GM06990 (cell line): Measurements from ENCODE around the gene PLXNA4.

ENCODE experiments used
- DNase-seq: peaks from one replicate; pipeline ENCODE4 v3.0.0-alpha.2; 2011; ENCODE audit not compliant: insufficient read length; ENCODE audit errors: extremely low read depth
- H3K27me3 ChIP-seq: replicated peaks from 2 replicates; pipeline ENCODE4 v1.6.0; 2011; ENCODE audit warnings: low read length; ENCODE audit not compliant: control insufficient read depth, insufficient read depth
- H3K36me3 ChIP-seq: 2 replicates; pipeline ENCODE4 v1.5.1; 2011; ENCODE audit warnings: low read length; ENCODE audit not compliant: control insufficient read depth, insufficient read depth
- H3K4me3 ChIP-seq: replicated peaks from 2 replicates; pipeline ENCODE4 v1.5.1; 2011; ENCODE audit warnings: low read depth, mild to moderate bottlenecking, control low read depth, low read length
- TF ChIP-seq, protein P1 (sequence below): IDR thresholded peaks from 2 replicates; pipeline ENCODE4 v1.5.1; 2011; ENCODE audit warnings: low read length, control low read depth, mild to moderate bottlenecking, inconsistent platforms; ENCODE audit not compliant: insufficient read depth, poor library complexity, severe bottlenecking

The PLXNA4 gene

GRCh38 chr7:132193898-132194297 lies 382.4 kb downstream of the PLXNA4 start:
- Histone ChIP-seq H3K36me3 (no peaks in the 10 kb centered on the region), H3K4me3 (no peak overlapping the region), H3K27me3 (peaks cover 1% of the 10 kb centered on the region; the same call in 1 of the 2 replicates)
- TF ChIP-seq, protein P1, sequence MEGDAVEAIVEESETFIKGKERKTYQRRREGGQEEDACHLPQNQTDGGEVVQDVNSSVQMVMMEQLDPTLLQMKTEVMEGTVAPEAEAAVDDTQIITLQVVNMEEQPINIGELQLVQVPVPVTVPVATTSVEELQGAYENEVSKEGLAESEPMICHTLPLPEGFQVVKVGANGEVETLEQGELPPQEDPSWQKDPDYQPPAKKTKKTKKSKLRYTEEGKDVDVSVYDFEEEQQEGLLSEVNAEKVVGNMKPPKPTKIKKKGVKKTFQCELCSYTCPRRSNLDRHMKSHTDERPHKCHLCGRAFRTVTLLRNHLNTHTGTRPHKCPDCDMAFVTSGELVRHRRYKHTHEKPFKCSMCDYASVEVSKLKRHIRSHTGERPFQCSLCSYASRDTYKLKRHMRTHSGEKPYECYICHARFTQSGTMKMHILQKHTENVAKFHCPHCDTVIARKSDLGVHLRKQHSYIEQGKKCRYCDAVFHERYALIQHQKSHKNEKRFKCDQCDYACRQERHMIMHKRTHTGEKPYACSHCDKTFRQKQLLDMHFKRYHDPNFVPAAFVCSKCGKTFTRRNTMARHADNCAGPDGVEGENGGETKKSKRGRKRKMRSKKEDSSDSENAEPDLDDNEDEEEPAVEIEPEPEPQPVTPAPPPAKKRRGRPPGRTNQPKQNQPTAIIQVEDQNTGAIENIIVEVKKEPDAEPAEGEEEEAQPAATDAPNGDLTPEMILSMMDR = no peak
- no peak for DNase-seq

DNA sequence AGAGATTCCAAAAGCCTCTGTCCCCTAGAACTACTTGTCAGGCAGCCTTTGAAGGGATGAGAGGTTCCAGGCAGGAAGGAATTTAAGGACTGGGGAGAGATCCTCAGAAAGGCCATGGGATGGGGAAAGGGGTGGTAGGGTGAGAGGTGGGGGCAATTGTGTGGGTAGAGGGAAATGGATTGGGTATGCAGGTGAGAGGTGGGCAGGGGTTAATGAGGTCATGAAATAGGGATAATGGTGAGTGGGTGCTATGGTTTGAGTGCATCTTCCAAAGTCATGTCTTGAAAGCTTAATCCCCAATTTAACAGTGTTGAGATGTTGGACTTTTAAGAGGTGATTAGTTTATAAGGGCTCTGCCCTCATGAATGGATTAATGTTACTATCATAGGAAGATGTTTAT lies 383.5 kb downstream of the PLXNA4 start:
- peaks cover 1% of the 10 kb centered on the region; the same call in 1 of the 2 replicates for H3K27me3 ChIP-seq
- H3K4me3 ChIP-seq = no peak overlapping the region
- no peak for DNase-seq
- H3K36me3 ChIP-seq = no peaks in the 10 kb centered on the region
- TF ChIP-seq, protein P1 = no peak

DNA sequence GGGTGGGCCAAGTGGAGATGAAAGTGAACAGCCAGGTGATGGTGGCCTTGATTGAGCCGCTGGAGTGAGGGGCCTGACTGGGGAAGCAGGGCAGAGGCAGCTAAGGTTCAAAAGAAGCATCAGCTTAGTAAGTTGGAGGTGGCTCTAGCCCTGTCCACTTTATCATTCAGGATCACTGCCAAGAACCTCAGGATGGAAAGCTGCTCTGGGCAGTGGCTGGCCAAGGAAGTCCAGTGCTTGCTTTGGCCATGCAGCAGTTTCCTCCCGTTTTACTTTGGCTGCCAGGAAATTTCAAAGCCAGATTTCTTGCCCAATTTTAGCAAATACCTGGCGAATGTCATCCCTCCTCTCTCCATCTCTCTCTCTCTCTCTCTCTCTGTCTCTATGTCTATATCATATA lies 384.9 kb downstream of the PLXNA4 start:
- DNase-seq = no peak
- no peak overlapping the region for H3K4me3 ChIP-seq
- peaks cover 1% of the 10 kb centered on the region; the same call in 1 of the 2 replicates for H3K27me3 ChIP-seq
- H3K36me3 ChIP-seq = no peaks in the 10 kb centered on the region
- TF ChIP-seq, protein P1 = no peak

- no peak for DNase-seq
- peaks cover 1% of the 10 kb centered on the region; the same call in 1 of the 2 replicates for H3K27me3 ChIP-seq
- H3K36me3 ChIP-seq = no peaks in the 10 kb centered on the region
- TF ChIP-seq, protein P1 = no peak
- H3K4me3 ChIP-seq = no peak overlapping the region
Measured at GRCh38 chr7:132190683-132191082, 385.6 kb downstream of the PLXNA4 start.

- no peak overlapping the region for H3K4me3 ChIP-seq
- TF ChIP-seq, protein P1 = no peak
- peaks cover 1% of the 10 kb centered on the region; the same call in 1 of the 2 replicates for H3K27me3 ChIP-seq
- DNase-seq = no peak
- H3K36me3 ChIP-seq = no peaks in the 10 kb centered on the region
Measured at GRCh38 chr7:132189881-132190280, 386.4 kb downstream of the PLXNA4 start.
